Kidney (tissue), 14 donors: ENCODE data around the gene MPPED1. TPM values are rescaled to one million over a fixed set of nuclear protein-coding genes. Genes with fewer than 3 reads are reported as not detected.

Experiments used
- DNase-seq, 5 donors: peaks; one replicate each; pipeline ENCODE4 v3.0.0-alpha.2; 2013 to 2020
- FAIRE-seq: peaks from 2 replicates; lab custom pipeline; 2012; peaks lifted over from hg19 to GRCh38; lab: Jason Lieb, UNC
- H3K27ac ChIP-seq, 2 donors: one replicate each; pipeline ENCODE4 v1.7.0; 2013; ENCODE audit warnings: low read depth in 2 of 2, low read length in 2 of 2, inconsistent platforms in 1 of 2
- H3K27me3 ChIP-seq: one replicate; pipeline ENCODE4 v1.7.1; 2013; ENCODE audit warnings: low read length, inconsistent platforms; ENCODE audit not compliant: control insufficient read depth, insufficient read depth
- H3K36me3 ChIP-seq, 3 donors: one replicate each; pipeline versions ENCODE4 v1.7.0 to v1.7.1; 2013; ENCODE audit warnings: low read length in 3 of 3, control low read depth in 1 of 3, inconsistent platforms in 1 of 3; ENCODE audit not compliant: insufficient read depth in 3 of 3, control insufficient read depth in 2 of 3
- H3K4me1 ChIP-seq, 3 donors: one replicate each; pipeline versions ENCODE4 v1.7.0 to v1.7.1; 2013; ENCODE audit warnings: low read length in 3 of 3, inconsistent platforms in 1 of 3, low read depth in 1 of 3; ENCODE audit not compliant: control insufficient read depth in 2 of 3, insufficient read depth in 2 of 3
- H3K4me3 ChIP-seq, 3 donors: one replicate each; pipeline versions ENCODE4 v1.7.0 to v1.8.1; 2013; ENCODE audit warnings: low read length in 3 of 3, control low read depth in 1 of 3, inconsistent platforms in 1 of 3
- H3K9ac ChIP-seq, 3 donors: one replicate each; pipeline versions ENCODE4 v1.7.0 to v1.7.1; 2013; ENCODE audit warnings: low read length in 3 of 3, control low read depth in 1 of 3, inconsistent platforms in 1 of 3
- H3K9me3 ChIP-seq, 3 donors: one replicate each; pipeline versions ENCODE4 v1.7.0 to v1.7.1; 2013; ENCODE audit warnings: low read length in 3 of 3, control low read depth in 1 of 3, inconsistent platforms in 1 of 3; ENCODE audit not compliant: control insufficient read depth in 2 of 3, insufficient read depth in 1 of 3
- CTCF ChIP-seq: IDR thresholded peaks from 3 replicates; pipeline ENCODE4 v1.5.1; 2012; ENCODE audit warnings: mild to moderate bottlenecking, moderate library complexity, borderline replicate concordance; ENCODE audit not compliant: insufficient read depth; ENCODE audit errors: extremely low read depth
- intact Hi-C: fragments of 100-400 bp; cut with DNase I; formaldehyde crosslinking; loops from one replicate; pipeline ENCODE4 v1.11.1; 2022
- polyA plus RNA-seq: library from polyadenylated mRNA; stranded (reverse); fragments of 350-450 nt; fragmentation: Illumina TruSeq; extraction: RNeasy Lipid Tissue Mini Kit (QIAGEN cat#74804); gene quantifications from one replicate; pipeline ENCODE4 v1.2.3, GENCODE V29; 2014; ENCODE audit warnings: low read depth, low replicate concordance; ENCODE audit not compliant: insufficient read depth
- total RNA-seq: library from RNA; stranded (reverse); fragmentation: NEBNext Ultra II Directional; extraction: Animal tissue kit (Norgen Biotek cat#: 25700); gene quantifications from one replicate; pipeline ENCODE4 v1.2.1, GENCODE V29; 2021
- donor health status: control.
- donor health status: control.
- donor health status: control.
- donor health status: control.
- donor health status: control.
- donor health status: DM: yes; HTN: yes; CAD: no.
- donor health status: Normal renal cell carcinoma (clear cell type).

The MPPED1 gene
- total and polyA plus RNA-seq, 2 donors from 2014 or later = not detected

- no peak for DNase-seq
- H3K4me3 ChIP-seq = no peak overlapping the region
- H3K9ac ChIP-seq = no peak overlapping the region
- H3K27ac ChIP-seq = no peak overlapping the region
- no peak for FAIRE-seq
- no peaks in the 10 kb centered on the region for H3K9me3 ChIP-seq
- H3K4me1 ChIP-seq = no peaks in the 10 kb centered on the region
- no peak for TF ChIP-seq CTCF
- intact Hi-C loops = no loop called here
- no peaks in the 10 kb centered on the region for H3K36me3 ChIP-seq
- H3K27me3 ChIP-seq = no peaks in the 10 kb centered on the region
Measured at GRCh38 chr22:43542681-43543521, 131.1 kb downstream of the MPPED1 start.

DNA sequence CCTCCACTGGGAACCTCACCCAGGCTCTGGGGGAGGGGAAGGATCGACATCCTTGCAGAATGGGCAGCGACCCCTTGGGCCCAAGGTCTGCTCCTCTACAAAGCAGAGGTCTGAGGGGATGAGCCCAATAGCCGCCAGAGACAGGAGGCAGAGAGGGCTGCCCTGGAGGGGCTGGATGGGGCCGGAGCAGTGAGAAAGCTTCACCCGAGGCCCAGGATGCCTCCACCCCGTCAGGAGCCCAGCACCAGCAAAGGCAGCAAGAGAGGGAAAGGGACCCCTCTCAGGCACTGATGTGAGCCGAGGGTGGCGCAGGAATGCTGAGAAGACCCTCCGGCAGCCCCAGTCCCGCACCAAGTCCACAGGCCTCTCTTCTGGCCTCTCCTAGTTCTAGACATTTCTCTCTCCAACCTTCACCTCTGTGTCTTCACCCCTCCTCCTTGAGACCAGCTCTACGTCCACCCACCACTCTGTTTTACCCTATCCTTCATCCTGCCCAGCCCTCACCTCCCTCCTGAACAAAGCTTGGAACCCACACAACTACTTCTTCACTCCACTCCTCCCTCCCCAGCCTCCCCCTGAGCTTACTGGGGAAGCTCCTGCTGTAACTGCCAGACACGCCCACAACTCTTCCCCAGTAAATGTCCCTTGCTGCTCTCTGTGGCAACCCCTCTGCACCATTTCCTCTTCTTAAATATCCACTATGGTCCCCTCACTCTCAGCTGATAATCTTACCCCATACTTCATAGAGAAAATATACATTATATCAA is 131.9 kb downstream of the MPPED1 start:
- TF ChIP-seq CTCF = no peak
- FAIRE-seq = no peak
- H3K27ac ChIP-seq = no peak overlapping the region

GRCh38 chr22:43544289-43544673 is 132.5 kb downstream of the MPPED1 start:
- H3K27ac ChIP-seq = no peak overlapping the region
- TF ChIP-seq CTCF = no peak
- no peak overlapping the region for H3K9ac ChIP-seq
- H3K4me1 ChIP-seq = no peaks in the 10 kb centered on the region
- H3K36me3 ChIP-seq = no peaks in the 10 kb centered on the region
- DNase-seq (no peak), FAIRE-seq (no peak)
- no peaks in the 10 kb centered on the region for H3K9me3 ChIP-seq
- intact Hi-C loops = no loop called here
- no peaks in the 10 kb centered on the region for H3K27me3 ChIP-seq
- no peak overlapping the region for H3K4me3 ChIP-seq

More for the DNA sequence above, 131.9 kb downstream of the MPPED1 start:
- intact Hi-C loops = no loop called here
- no peak for DNase-seq
- H3K9me3 ChIP-seq = no peaks in the 10 kb centered on the region
- H3K36me3 ChIP-seq = no peaks in the 10 kb centered on the region
- H3K27me3 ChIP-seq = no peaks in the 10 kb centered on the region
- no peak overlapping the region for H3K9ac ChIP-seq
- H3K4me3 ChIP-seq = no peak overlapping the region
- no peaks in the 10 kb centered on the region for H3K4me1 ChIP-seq
